ENCODE results near the gene LINC01488. TPM values are rescaled to one million over a fixed set of nuclear protein-coding genes. Genes with fewer than 3 reads are reported as not detected.

Gene LINC01488
- total RNA-seq, 2 experiments from 2014 or later: not detected

- ChIA-PET CTCF (no interaction called here), POLR2A (no interaction called here)
- no peaks in the 10 kb centered on the region for H3K9me3 Mint-ChIP-seq
- peaks cover 5% of the 10 kb centered on the region for H3K4me1 Mint-ChIP-seq
- no peaks in the 10 kb centered on the region for H3K36me3 Mint-ChIP-seq (ENCODE audit: low read depth)
- H3K27me3 Mint-ChIP-seq: no peaks in the 10 kb centered on the region
- H3K4me3 Mint-ChIP-seq: no peak overlapping the region
- DNase-seq: no peak
- no peak overlapping the region for H3K27ac Mint-ChIP-seq
Measured at GRCh38 chr11:69541001-69541285, 59.5 kb downstream of the LINC01488 start.

- CTCF ChIA-PET: no interaction called here
- peaks cover 3% of the 10 kb centered on the region for H3K27me3 Mint-ChIP-seq
- POLR2A ChIA-PET: no interaction called here
Measured at GRCh38 chr11:69541501-69542313, 60.2 kb downstream of the LINC01488 start.

GRCh38 chr11:69542314-69543168, 61.1 kb downstream of the LINC01488 start:
- ChIA-PET POLR2A (no interaction called here), CTCF (no interaction called here)
- peaks cover 16% of the 10 kb centered on the region for H3K4me1 Mint-ChIP-seq
- H3K27me3 Mint-ChIP-seq: peaks cover 8% of the 10 kb centered on the region
- no peak overlapping the region for H3K4me3 Mint-ChIP-seq
- DNase-seq: no peak
- H3K9me3 Mint-ChIP-seq: no peaks in the 10 kb centered on the region
- H3K27ac Mint-ChIP-seq: no peak overlapping the region
- H3K36me3 Mint-ChIP-seq (ENCODE audit: low read depth): no peaks in the 10 kb centered on the region

More at GRCh38 chr11:69541501-69542313, 60.2 kb downstream of the LINC01488 start:
- Mint-ChIP-seq H3K4me3 (no peak overlapping the region), H3K36me3 (ENCODE audit: low read depth) (no peaks in the 10 kb centered on the region), H3K4me1 (peaks cover 11% of the 10 kb centered on the region), H3K27ac (no peak overlapping the region), H3K9me3 (no peaks in the 10 kb centered on the region)
- no peak for DNase-seq

Other genes starting within 250 kb of the LINC01488 start
- gene MYEOV, start 187.5 kb upstream of the LINC01488 start, total RNA-seq: not detected
- gene CCND1, start 159.5 kb downstream of the LINC01488 start, total RNA-seq: under 1 TPM; 0.05 to 0.08 TPM
- gene LTO1, start 193.7 kb downstream of the LINC01488 start, total RNA-seq: 10 to 100 TPM; 23.4 to 25.5 TPM
- gene FGF19, start 222.4 kb downstream of the LINC01488 start, total RNA-seq: not detected

All from activated CD4-positive, alpha-beta memory T cell treated with anti-CD3 and anti-CD28 coated beads, Interleukin-2, amount 10 ng/mL, durations not matched to agents 7 days and 5 days (primary cell).